K562 (cell line): ENCODE results near the gene VRK1. TPM values are rescaled to one million over a fixed set of nuclear protein-coding genes. Genes with fewer than 3 reads are reported as not detected.

Experiments used
- ATAC-seq: fragments of 200-7000 bp; cut with Tn5 transposase; 3 replicates; pipeline ENCODE4 v1.9.1; 2020; ENCODE audit warnings: moderate library complexity
- BruUV-seq: library from RNA; stranded (reverse); fragments of 400-500 nt; replicated peaks from 2 replicates; lab custom pipeline; 2021; lab: Mats Ljungman, UMichigan
- CTCF ChIA-PET: fragments of 300-600 bp; formaldehyde crosslinking; extraction: SDS; loops from one replicate; lab custom pipeline; 2021; ENCODE audit warnings: low intra/inter-chr PET ratio; lab: Yijun Ruan, JAX
- POLR2A ChIA-PET: fragments of 300-600, 350-650 bp; sonication (Branson Sonifier 250); formaldehyde crosslinking; extraction: SDS; loops from one replicate; lab custom pipeline; 2021; ENCODE audit warnings: antibody characterized with exemption, inconsistent platforms; lab: Yijun Ruan, JAX
- DNase-seq, 4 experiments: peaks; one replicate each; pipeline versions ENCODE4 v3.0.0 to v3.0.0-alpha.2; 2011 to 2018; ENCODE audit warnings: low spot score in 3 of 4, mixed read lengths in 3 of 4; ENCODE audit errors: extremely low read depth in 1 of 4
- FAIRE-seq: peaks from 2 replicates; lab custom pipeline; 2011; peaks lifted over from hg19 to GRCh38; lab: Jason Lieb, UNC
- H2AFZ ChIP-seq: 2 replicates; pipeline ENCODE4 v1.6.0; 2011; ENCODE audit warnings: low read depth, low read length, control low read depth, inconsistent platforms
- H3K27ac ChIP-seq: fragments of 200-600 bp; 3 replicates; pipeline ENCODE4 v1.8.0; 2011; ENCODE audit warnings: low read depth, mild to moderate bottlenecking, control low read depth, inconsistent platforms, low read length, moderate library complexity, mixed read lengths; ENCODE audit errors: extremely low read depth
- H3K27me3 ChIP-seq, 2 experiments: fragments of 300-600 bp in 1 of 2; 2 replicates in 1 of 2; 3 replicates in 1 of 2; pipeline versions ENCODE4 v1.6.0 to v1.8.0; 2011; ENCODE audit warnings: inconsistent platforms in 2 of 2, low read length in 2 of 2, mild to moderate bottlenecking in 1 of 2, mixed read lengths in 1 of 2, moderate library complexity in 1 of 2; ENCODE audit not compliant: control insufficient read depth in 2 of 2, insufficient read depth in 2 of 2
- H3K36me3 ChIP-seq: fragments of 300-600 bp; 3 replicates; pipeline ENCODE4 v1.8.0; 2011; ENCODE audit warnings: mild to moderate bottlenecking, low read length, inconsistent platforms; ENCODE audit not compliant: control insufficient read depth, insufficient read depth
- H3K4me1 ChIP-seq, 2 experiments: fragments of 200-600 bp in 1 of 2; replicated peaks in 1 of 2; 2 replicates in 1 of 2; 3 replicates in 1 of 2; pipeline versions ENCODE4 v1.5.1 to v1.8.0; 2011; ENCODE audit warnings: inconsistent platforms in 2 of 2, low read length in 2 of 2, mild to moderate bottlenecking in 1 of 2, mixed read lengths in 1 of 2, moderate library complexity in 1 of 2; ENCODE audit not compliant: control insufficient read depth in 2 of 2, insufficient read depth in 2 of 2
- H3K4me2 ChIP-seq: 2 replicates; pipeline ENCODE4 v1.6.1; 2011; ENCODE audit warnings: low read length, control low read depth, inconsistent platforms, mixed read lengths; ENCODE audit not compliant: insufficient read depth
- H3K4me3 ChIP-seq: fragments of 200-600 bp; sonication (generic), shearing (Covaris generic); 2 replicates; pipeline ENCODE4 v1.5.1; 2016; ENCODE audit warnings: control low read depth, inconsistent platforms
- H3K79me2 ChIP-seq: fragments of 200-600 bp; 3 replicates; pipeline ENCODE4 v1.8.0; 2011; ENCODE audit warnings: low read length, inconsistent platforms; ENCODE audit not compliant: control insufficient read depth, insufficient read depth
- H3K9ac ChIP-seq, 2 experiments: 2 replicates each; pipeline versions ENCODE4 v1.6.0 to v1.6.1; 2011; ENCODE audit warnings: low read depth in 2 of 2, low read length in 2 of 2, control low read depth in 1 of 2, inconsistent platforms in 1 of 2, mild to moderate bottlenecking in 1 of 2, mixed read lengths in 1 of 2; ENCODE audit not compliant: insufficient read depth in 1 of 2
- H3K9me1 ChIP-seq: one replicate; pipeline ENCODE4 v1.6.0; 2011; ENCODE audit warnings: inconsistent platforms, mild to moderate bottlenecking, low read length, moderate library complexity; ENCODE audit not compliant: control insufficient read depth, insufficient read depth
- H3K9me3 ChIP-seq: replicated peaks from 2 replicates; pipeline ENCODE4 v1.5.1; 2011; ENCODE audit warnings: low read depth, low read length, inconsistent platforms; ENCODE audit not compliant: control insufficient read depth, insufficient read depth
- H4K20me1 ChIP-seq: replicated peaks from 2 replicates; pipeline ENCODE4 v1.6.1; 2011; ENCODE audit warnings: low read length, inconsistent platforms, mixed read lengths; ENCODE audit not compliant: control insufficient read depth, insufficient read depth
- C11orf30 ChIP-seq: fragments of 450-650 bp; IDR thresholded peaks from 2 replicates; pipeline ENCODE4 v1.6.1; 2016; ENCODE audit warnings: low read depth, mild to moderate bottlenecking
- CSDE1 ChIP-seq, 2 experiments: fragments of 450-650 bp; IDR thresholded peaks; 2 replicates each; pipeline ENCODE4 v1.6.1; 2016; ENCODE audit warnings: mild to moderate bottlenecking in 1 of 2
- ERF ChIP-seq: fragments of 450-650 bp; formaldehyde crosslinking; IDR thresholded peaks from 2 replicates; pipeline ENCODE4 v1.4.0; 2020; ENCODE audit warnings: mild to moderate bottlenecking, mixed read lengths
- ETV5 ChIP-seq: sonication (generic); formaldehyde crosslinking; IDR thresholded peaks from 2 replicates; pipeline ENCODE4 v1.4.0; 2020; ENCODE audit warnings: low read depth, mild to moderate bottlenecking, missing genetic modification reagents
- MAFF ChIP-seq: IDR thresholded peaks from 2 replicates; pipeline ENCODE4 v1.6.1; 2012; ENCODE audit warnings: low read length, improper control_type of control experiment
- MAFG ChIP-seq: fragments of 450-650 bp; conservative IDR thresholded peaks from 2 replicates; pipeline ENCODE4 v1.6.1; 2016; ENCODE audit warnings: missing genetic modification characterization, missing compliant biosample characterization
- MAFK ChIP-seq: IDR thresholded peaks from 2 replicates; pipeline ENCODE4 v1.6.1; 2011; ENCODE audit warnings: low read length, improper control_type of control experiment
- NFIC ChIP-seq: fragments of 450-650 bp; IDR thresholded peaks from 2 replicates; pipeline ENCODE4 v1.6.1; 2017; ENCODE audit warnings: mild to moderate bottlenecking, inconsistent platforms
- POLR2H ChIP-seq: IDR thresholded peaks from 2 replicates; pipeline ENCODE4 v1.6.1; 2016; ENCODE audit warnings: missing genetic modification characterization, low read depth, mild to moderate bottlenecking, control low read depth, missing compliant biosample characterization, moderate library complexity
- RB1 ChIP-seq: fragments of 450-650 bp; IDR thresholded peaks from 2 replicates; pipeline ENCODE4 v1.6.1; 2017; ENCODE audit warnings: low read depth, mild to moderate bottlenecking
- TEAD4 ChIP-seq, 2 experiments: sonication (generic) in 1 of 2; formaldehyde crosslinking in 1 of 2; IDR thresholded peaks; 2 replicates each; pipeline versions ENCODE4 v1.6.1 to v1.8.0; 2012 to 2022; ENCODE audit warnings: borderline replicate concordance in 1 of 2, inconsistent platforms in 1 of 2, low read length in 1 of 2, mild to moderate bottlenecking in 1 of 2, missing genetic modification reagents in 1 of 2
- ZNF316 ChIP-seq: fragments of 450-650 bp; IDR thresholded peaks from 2 replicates; pipeline ENCODE4 v1.6.1; 2016
- WGBS: fragments of 100-300 bp; shearing (Covaris generic); methylation state at CpG from one replicate; pipeline ENCODE4 v1.1.6; 2016; ENCODE audit warnings: low coverage, mixed read lengths; ENCODE audit not compliant: insufficient coverage; ENCODE audit errors: missing lambda C conversion rate; 5-methylcytosine and 5-hydroxymethylcytosine counted together
- in situ Hi-C: fragments of 300-500 bp; cut with MboI; formaldehyde crosslinking; loops from 4 replicates; pipeline ENCODE4 v1.15.0; 2018; ENCODE audit warnings: inconsistent platforms, mixed read lengths
- intact Hi-C: fragments of 100-400 bp; cut with micrococcal nuclease; formaldehyde crosslinking; loops from 2 replicates; pipeline ENCODE4 v1.14.2; 2022
- polyA plus RNA-seq, 8 experiments: library from polyadenylated mRNA; depleted of rRNA in 4 of 8; stranded (reverse) in 5 of 8; unstranded in 3 of 8; fragments of >200 nt; fragmentation: Nextera tagmentation in 2 of 8; fragmentation: Illumina TruSeq in 1 of 8; extraction: Ambion mirVana in 2 of 8; extraction: Trizol in 1 of 8; gene quantifications; 2 replicates each; pipeline versions ENCODE4 v1.2.1 to v1.2.3, GENCODE V29; 2011 to 2014; ENCODE audit warnings: inconsistent platforms in 1 of 8, missing spikeins in 1 of 8
- total RNA-seq, 7 experiments: library from RNA; depleted of rRNA in 6 of 7; stranded (reverse); fragments of >200 nt in 6 of 7; fragmentation: Illumina TruSeq in 2 of 7; extraction: Trizol in 2 of 7; gene quantifications; 2 replicates each; pipeline versions ENCODE4 v1.2.1 to v1.2.3, GENCODE V29; 2011 to 2021; ENCODE audit warnings: low replicate concordance in 1 of 7

Gene VRK1
- total and polyA plus RNA-seq, 9 of the 15 experiments (the other 6 are each of a cell fraction or from before 2014, with no cell fraction given): 83.6 to 177 (median 116) TPM

DNA sequence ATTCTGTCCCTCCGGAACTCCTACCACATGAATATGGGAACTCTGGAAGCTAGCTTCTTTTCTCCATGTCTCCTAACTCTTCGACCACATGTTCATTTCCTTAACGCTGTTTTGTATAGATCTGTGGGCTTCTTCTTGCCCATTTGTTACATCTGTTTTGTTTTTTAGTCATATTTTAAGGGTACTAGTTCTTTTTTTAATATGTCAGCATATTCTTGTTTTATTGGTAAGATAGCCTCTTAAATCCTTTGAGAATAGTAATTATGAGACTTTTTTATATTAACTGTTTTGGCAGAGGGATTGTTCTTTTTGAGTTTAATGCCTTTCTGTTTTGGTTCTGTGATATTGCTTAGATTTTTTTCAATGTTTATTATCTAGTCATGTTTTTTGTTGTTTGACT is 70.5 kb downstream of the VRK1 start:
- no peak for FAIRE-seq
- no peak for ATAC-seq
- 98% methylated on average over 3 of the region's 3 CpGs for WGBS
- Histone ChIP-seq H3K9me3 (no peaks in the 10 kb centered on the region), H2AFZ (no peak overlapping the region), H4K20me1 (no peaks in the 10 kb centered on the region), H3K9ac (no peak overlapping the region), H3K27me3 (no peaks in the 10 kb centered on the region), H3K79me2 (no peaks in the 10 kb centered on the region), H3K4me3 (no peak overlapping the region), H3K9me1 (no peaks in the 10 kb centered on the region), H3K36me3 (peaks cover 68% of the 10 kb centered on the region; the same call in 2 of the 3 replicates), H3K27ac (no peak overlapping the region), H3K4me2 (no peak overlapping the region), H3K4me1 (no peaks in the 10 kb centered on the region)
- TF ChIP-seq C11orf30 (peak; percentile 90), MAFK (peak; percentile 59; the same call in 1 of the 2 replicates), MAFF (peak; percentile 52), MAFG (tag) (peak; percentile 72), TEAD4 (IDR thresholded peaks at IDR 0.05; ENCODE audit: low read length) (no peak), TEAD4 (CRISPR knock-in tag; IDR thresholded peaks at IDR 0.05; ENCODE audit: borderline replicate concordance) (no peak), RB1 (no peak), ZNF316 (peak; percentile 97)
- in situ Hi-C loops: no loop called here
- BruUV-seq: no TSS peak
- CTCF ChIA-PET: no interaction called here
- intact Hi-C loops: no loop called here
- POLR2A ChIA-PET: interaction anchor here (0.6 to 1.0 kb wide), 4 partner anchors 9 to 37 kb away, joined by 3 to 5 read pairs (median 3); no protein-coding TSS in a partner anchor
- no peak for DNase-seq

DNA sequence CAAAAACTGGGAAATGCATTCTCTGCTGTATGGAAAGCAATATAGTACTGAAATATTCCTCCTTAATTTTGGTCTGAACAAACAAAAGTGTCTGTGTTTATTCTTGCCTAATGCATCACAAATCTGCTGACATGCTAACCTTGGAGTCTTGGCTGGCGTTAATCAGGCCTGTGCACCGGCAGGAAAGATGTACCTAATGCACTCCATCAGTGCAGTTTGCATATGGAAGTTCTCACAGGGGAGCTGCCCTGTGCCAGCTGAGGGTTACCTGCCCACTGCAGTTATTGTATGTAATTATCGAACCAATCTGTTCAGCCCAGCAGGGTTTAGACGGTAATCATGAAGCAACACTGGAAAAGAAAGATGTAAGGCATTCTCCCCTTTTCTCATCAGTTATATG is 76.9 kb downstream of the VRK1 start:
- FAIRE-seq (no peak), ATAC-seq (no peak), DNase-seq (no peak)
- H3K27ac ChIP-seq: no peak overlapping the region
- no peaks in the 10 kb centered on the region for H4K20me1 ChIP-seq
- in situ Hi-C loops (no loop called here), intact Hi-C loops (no loop called here)
- no peaks in the 10 kb centered on the region for H3K4me1 ChIP-seq
- no peak overlapping the region for H2AFZ ChIP-seq
- H3K36me3 ChIP-seq: peaks cover 65% of the 10 kb centered on the region
- ChIA-PET POLR2A (no interaction called here), CTCF (no interaction called here)
- no peak overlapping the region for H3K9ac ChIP-seq
- no peaks in the 10 kb centered on the region for H3K9me1 ChIP-seq
- BruUV-seq: no TSS peak
- no peak overlapping the region for H3K4me3 ChIP-seq
- H3K27me3 ChIP-seq: no peaks in the 10 kb centered on the region
- no peaks in the 10 kb centered on the region for H3K79me2 ChIP-seq
- TF ChIP-seq ERF (CRISPR knock-in tag) (no peak), NFIC (no peak), CSDE1 (IDR thresholded peaks at IDR 0.05) (no peak), POLR2H (tag) (no peak), ETV5 (CRISPR knock-in tag) (no peak)
- no peaks in the 10 kb centered on the region for H3K9me3 ChIP-seq
- H3K4me2 ChIP-seq: no peak overlapping the region
- WGBS: 87% methylated on average over 4 of the region's 4 CpGs
